Measurements from ENCODE around the gene HES1. TPM values are rescaled to one million over a fixed set of nuclear protein-coding genes. Genes with fewer than 3 reads are reported as not detected.
"Not testable (repeated sequence)": the region's sequence is repeated elsewhere in the genome, so short reads cannot be mapped to it uniquely, and the experiment has no call there.

Gene HES1
- total RNA-seq, 6 experiments from 2014 or later: 12.9 to 40.3 (median 23.4) TPM

DNA sequence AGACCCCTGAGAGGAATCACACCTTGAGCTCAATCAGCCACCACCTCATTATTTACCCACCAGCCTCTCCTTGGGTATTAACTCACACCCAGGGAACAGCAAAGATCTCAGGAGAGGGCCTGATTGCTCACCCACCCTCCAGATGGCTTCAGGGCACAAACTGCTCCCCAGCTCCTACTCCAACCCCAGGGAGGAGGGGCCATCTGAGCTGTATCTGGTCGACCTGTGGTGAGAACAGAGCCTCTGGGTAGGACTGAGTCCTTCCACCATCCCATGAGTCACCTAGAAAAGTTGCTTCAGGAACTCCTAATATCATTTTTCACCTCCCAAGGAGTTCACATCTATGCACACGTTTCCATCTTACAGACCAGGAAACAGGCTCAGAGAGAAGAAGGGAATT lies 44.8 kb upstream of the HES1 start:
- no peak for ATAC-seq
- H3K27me3 ChIP-seq: no peaks in the 10 kb centered on the region
- TF ChIP-seq, protein P1, sequence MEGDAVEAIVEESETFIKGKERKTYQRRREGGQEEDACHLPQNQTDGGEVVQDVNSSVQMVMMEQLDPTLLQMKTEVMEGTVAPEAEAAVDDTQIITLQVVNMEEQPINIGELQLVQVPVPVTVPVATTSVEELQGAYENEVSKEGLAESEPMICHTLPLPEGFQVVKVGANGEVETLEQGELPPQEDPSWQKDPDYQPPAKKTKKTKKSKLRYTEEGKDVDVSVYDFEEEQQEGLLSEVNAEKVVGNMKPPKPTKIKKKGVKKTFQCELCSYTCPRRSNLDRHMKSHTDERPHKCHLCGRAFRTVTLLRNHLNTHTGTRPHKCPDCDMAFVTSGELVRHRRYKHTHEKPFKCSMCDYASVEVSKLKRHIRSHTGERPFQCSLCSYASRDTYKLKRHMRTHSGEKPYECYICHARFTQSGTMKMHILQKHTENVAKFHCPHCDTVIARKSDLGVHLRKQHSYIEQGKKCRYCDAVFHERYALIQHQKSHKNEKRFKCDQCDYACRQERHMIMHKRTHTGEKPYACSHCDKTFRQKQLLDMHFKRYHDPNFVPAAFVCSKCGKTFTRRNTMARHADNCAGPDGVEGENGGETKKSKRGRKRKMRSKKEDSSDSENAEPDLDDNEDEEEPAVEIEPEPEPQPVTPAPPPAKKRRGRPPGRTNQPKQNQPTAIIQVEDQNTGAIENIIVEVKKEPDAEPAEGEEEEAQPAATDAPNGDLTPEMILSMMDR (IDR thresholded peaks at IDR 0.05): no peak
- no peak for TF ChIP-seq POLR2A (IDR thresholded peaks at IDR 0.05)
- no peak overlapping the region for H3K27ac ChIP-seq
- H3K4me1 ChIP-seq: peaks cover 0 to 18% (median 2%) of the 10 kb centered on the region in 4 donors
- H3K36me3 ChIP-seq: no peaks in the 10 kb centered on the region
- 100% methylated on average over 1 of the region's 2 CpGs for WGBS (ENCODE audit: insufficient coverage, low coverage, low lambda C conversion rate, missing lambda C conversion rate)
- intact Hi-C loops (cut with DNase I): no loop called here
- no peak for DNase-seq
- H3K4me3 ChIP-seq: no peak overlapping the region
- no peaks in the 10 kb centered on the region for H3K9me3 ChIP-seq

DNA sequence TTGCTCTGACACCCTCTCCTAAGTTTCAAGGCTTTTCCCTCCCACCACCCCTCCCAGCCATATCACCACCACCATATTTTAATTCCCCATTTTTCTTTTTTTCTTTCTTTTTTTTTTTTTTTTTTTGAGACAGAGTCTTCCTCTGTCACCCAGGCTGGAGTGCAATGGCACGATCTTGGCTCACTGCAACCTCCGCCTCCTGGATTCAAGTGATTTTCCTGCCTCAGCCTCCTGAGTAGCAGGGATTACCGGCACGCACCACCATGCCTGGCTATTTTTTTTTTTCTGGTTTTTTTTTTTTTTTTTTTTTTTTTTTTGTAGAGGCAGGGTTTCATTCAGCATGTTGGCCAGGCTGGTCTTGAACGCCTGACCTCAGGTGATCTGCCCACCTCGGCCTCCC lies 44.1 kb upstream of the HES1 start:
- H3K27ac ChIP-seq; H3K4me3 ChIP-seq; H3K36me3 ChIP-seq; DNase-seq; H3K9me3 ChIP-seq; H3K27me3 ChIP-seq; ATAC-seq; intact Hi-C loops (cut with DNase I): not testable (repeated sequence)
- peaks cover 0 to 26% (median 5%) of the 10 kb centered on the region in 4 donors for H3K4me1 ChIP-seq
- 85% methylated on average over 6 of the region's 6 CpGs for WGBS (ENCODE audit: insufficient coverage, low coverage, low lambda C conversion rate, missing lambda C conversion rate)

DNA sequence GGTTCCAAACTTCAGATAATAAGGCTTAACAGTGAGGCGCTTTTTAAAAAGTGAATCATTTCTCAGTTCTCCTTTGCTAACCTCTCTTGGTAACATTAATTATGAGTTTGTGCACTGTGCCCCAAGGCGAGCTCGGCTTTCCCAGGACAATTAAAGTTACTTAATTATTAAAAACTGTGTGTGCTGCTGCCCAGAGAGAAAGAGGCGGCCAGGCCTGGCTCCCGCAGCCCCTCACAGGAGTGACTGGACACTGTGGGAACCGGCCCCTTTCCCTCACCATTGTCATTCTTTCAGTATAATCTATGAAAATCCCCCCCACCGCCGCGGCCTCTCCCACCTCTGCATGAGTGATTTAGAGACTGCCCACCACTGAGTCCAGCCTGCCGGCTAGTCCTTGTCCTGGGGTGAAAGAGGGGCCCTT lies 43.1 kb upstream of the HES1 start:
- H3K4me1 ChIP-seq: peaks cover 0 to 34% (median 9%) of the 10 kb centered on the region in 4 donors
- no peak overlapping the region for H3K27ac ChIP-seq
- no peaks in the 10 kb centered on the region for H3K36me3 ChIP-seq
- no peak overlapping the region for H3K4me3 ChIP-seq
- H3K27me3 ChIP-seq: no peaks in the 10 kb centered on the region
- no peak for TF ChIP-seq POLR2A (IDR thresholded peaks at IDR 0.05)
- TF ChIP-seq, protein P1 (IDR thresholded peaks at IDR 0.05): no peak
- ATAC-seq (no peak), DNase-seq (no peak)
- no peaks in the 10 kb centered on the region for H3K9me3 ChIP-seq
- WGBS (ENCODE audit: insufficient coverage, low coverage, low lambda C conversion rate, missing lambda C conversion rate): 91% methylated on average over 10 of the region's 10 CpGs
- intact Hi-C loops (cut with DNase I): no loop called here

DNA sequence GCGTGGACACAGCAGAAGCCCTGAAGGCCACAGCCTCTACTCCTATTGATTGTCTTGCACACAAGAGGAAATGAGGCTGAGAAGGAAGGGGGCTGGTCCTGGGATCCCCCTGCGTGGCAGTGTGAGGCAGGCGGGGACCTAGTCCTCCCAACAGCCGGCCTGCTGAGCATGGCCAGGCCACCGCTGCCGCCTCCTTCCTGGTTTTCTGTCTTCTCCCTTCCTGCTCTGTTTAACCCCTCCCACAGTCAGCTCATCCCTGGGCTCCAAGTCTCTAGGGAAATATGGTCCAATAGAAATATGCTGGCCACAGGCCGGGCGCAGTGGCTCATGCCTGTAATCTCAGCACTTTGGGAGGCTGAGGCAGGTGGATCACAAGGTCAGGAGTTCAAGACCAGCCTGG lies 42.1 kb upstream of the HES1 start:
- Histone ChIP-seq H3K4me1 (peaks cover 0 to 42% (median 13%) of the 10 kb centered on the region in 4 donors), H3K27ac (no peak overlapping the region), H3K27me3 (no peaks in the 10 kb centered on the region), H3K4me3 (no peak overlapping the region), H3K9me3 (no peaks in the 10 kb centered on the region), H3K36me3 (no peaks in the 10 kb centered on the region)
- WGBS (ENCODE audit: insufficient coverage, low coverage, low lambda C conversion rate, missing lambda C conversion rate): 93% methylated on average over 2 of the region's 8 CpGs
- intact Hi-C loops (cut with DNase I): no loop called here
- DNase-seq (no peak), ATAC-seq (no peak)
- no peak for TF ChIP-seq POLR2A (IDR thresholded peaks at IDR 0.05)
- TF ChIP-seq, protein P1 (IDR thresholded peaks at IDR 0.05): no peak

DNA sequence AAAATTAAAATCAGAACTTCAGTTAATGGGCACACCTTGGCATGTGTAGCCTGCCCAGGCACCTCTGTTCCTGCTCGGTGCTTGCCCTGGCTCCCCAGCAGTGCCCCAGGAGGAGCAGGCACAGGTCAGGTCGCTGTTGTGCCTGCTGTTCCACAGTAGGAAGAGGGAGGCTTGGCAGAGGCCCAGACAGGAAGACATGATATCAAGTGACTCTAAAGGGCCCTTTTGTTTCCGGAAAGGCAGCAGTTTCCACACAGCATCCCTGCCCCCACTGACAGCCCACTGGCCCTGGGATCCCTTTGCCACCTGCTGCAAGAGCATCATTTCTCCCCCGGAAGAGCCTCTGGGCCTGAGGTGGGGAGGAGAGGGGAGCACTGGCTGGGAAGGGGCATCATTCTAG lies 40.5 kb upstream of the HES1 start:
- intact Hi-C loops (cut with DNase I): no loop called here
- no peak overlapping the region for H3K27ac ChIP-seq
- no peaks in the 10 kb centered on the region for H3K36me3 ChIP-seq
- H3K4me1 ChIP-seq: peaks cover 0 to 39% (median 16%) of the 10 kb centered on the region in 4 donors
- ATAC-seq: peak; percentile 9 to 62 (median 54)
- H3K27me3 ChIP-seq: no peaks in the 10 kb centered on the region
- no peak overlapping the region for H3K4me3 ChIP-seq
- 20% methylated on average over 1 of the region's 4 CpGs for WGBS (ENCODE audit: insufficient coverage, low coverage, low lambda C conversion rate, missing lambda C conversion rate)
- DNase-seq: peak in 2 of 3 donors; percentile 75 to 85
- no peaks in the 10 kb centered on the region for H3K9me3 ChIP-seq
- no peak for TF ChIP-seq POLR2A (IDR thresholded peaks at IDR 0.05)
- TF ChIP-seq, protein P1 (IDR thresholded peaks at IDR 0.05): no peak

Data from right lobe of liver (tissue), 6 donors.